Loucy (cell line): Measurements from ENCODE around the gene TMEM53.

Experiments used
- H2AFZ ChIP-seq: fragments of 200-600 bp; sonication (generic); 2 replicates; pipeline ENCODE4 v1.6.0; 2016; ENCODE audit warnings: antibody characterized with exemption, mild to moderate bottlenecking, low read length, moderate library complexity
- H3F3A ChIP-seq: fragments of 200-600 bp; 2 replicates; pipeline ENCODE4 v1.6.0; 2016; ENCODE audit warnings: antibody characterized with exemption, low read depth, mild to moderate bottlenecking
- H3K27me3 ChIP-seq: fragments of 200-600 bp; sonication (generic); 2 replicates; pipeline ENCODE4 v1.6.1; 2014; ENCODE audit warnings: low read length, mild to moderate bottlenecking; ENCODE audit not compliant: insufficient read depth, poor library complexity, severe bottlenecking
- H3K36me3 ChIP-seq: fragments of 200-600 bp; sonication (generic); 2 replicates; pipeline ENCODE4 v1.6.1; 2016; ENCODE audit warnings: low read length; ENCODE audit not compliant: insufficient read depth
- H3K4me1 ChIP-seq: fragments of 200-600 bp; sonication (generic); 2 replicates; pipeline ENCODE4 v1.5.1; 2014; ENCODE audit warnings: low read length, mild to moderate bottlenecking; ENCODE audit not compliant: insufficient read depth, poor library complexity, severe bottlenecking
- H3K4me2 ChIP-seq: fragments of 200-600 bp; sonication (generic); 2 replicates; pipeline ENCODE4 v1.6.0; 2014; ENCODE audit warnings: antibody characterized with exemption, low read length, low read depth, mild to moderate bottlenecking; ENCODE audit not compliant: poor library complexity, severe bottlenecking
- H3K4me3 ChIP-seq: fragments of 200-600 bp; sonication (generic); 2 replicates; pipeline ENCODE4 v1.5.1; 2014; ENCODE audit warnings: low read length, mild to moderate bottlenecking, mixed read lengths; ENCODE audit not compliant: poor library complexity, severe bottlenecking
- H3K79me2 ChIP-seq: fragments of 200-600 bp; sonication (generic); 2 replicates; pipeline ENCODE4 v1.6.1; 2014; ENCODE audit warnings: low read length; ENCODE audit not compliant: insufficient read depth
- H3K9ac ChIP-seq: fragments of 200-600 bp; sonication (generic); 2 replicates; pipeline ENCODE4 v1.6.0; 2014; ENCODE audit warnings: mild to moderate bottlenecking, low read depth, low read length, moderate library complexity; ENCODE audit not compliant: poor library complexity, severe bottlenecking
- H3K9me2 ChIP-seq: fragments of 200-600 bp; sonication (generic); replicated peaks from 2 replicates; pipeline ENCODE4 v1.6.1; 2016; ENCODE audit warnings: low read depth, low read length, mixed read lengths
- H3K9me3 ChIP-seq: fragments of 200-600 bp; sonication (generic); 2 replicates; pipeline ENCODE4 v1.6.1; 2014; ENCODE audit warnings: mild to moderate bottlenecking, antibody characterized with exemption, low read length, low read depth; ENCODE audit not compliant: insufficient read depth
- H4K20me1 ChIP-seq: fragments of 200-600 bp; sonication (generic); 2 replicates; pipeline ENCODE4 v1.6.0; 2014; ENCODE audit warnings: antibody characterized with exemption, low read length, mild to moderate bottlenecking; ENCODE audit not compliant: insufficient read depth, poor library complexity, severe bottlenecking
- EZH2phosphoT487 ChIP-seq: fragments of 200-600 bp; IDR thresholded peaks from 2 replicates; pipeline ENCODE4 v1.6.1; 2018; ENCODE audit warnings: antibody characterized with exemption, mild to moderate bottlenecking, moderate library complexity, borderline replicate concordance
- TF ChIP-seq, protein P1 (sequence below): fragments of 200-600 bp; sonication (generic); conservative IDR thresholded peaks from 2 replicates; pipeline ENCODE4 v1.5.1; 2014; ENCODE audit warnings: mild to moderate bottlenecking, antibody characterized with exemption, low read length

The TMEM53 gene

DNA sequence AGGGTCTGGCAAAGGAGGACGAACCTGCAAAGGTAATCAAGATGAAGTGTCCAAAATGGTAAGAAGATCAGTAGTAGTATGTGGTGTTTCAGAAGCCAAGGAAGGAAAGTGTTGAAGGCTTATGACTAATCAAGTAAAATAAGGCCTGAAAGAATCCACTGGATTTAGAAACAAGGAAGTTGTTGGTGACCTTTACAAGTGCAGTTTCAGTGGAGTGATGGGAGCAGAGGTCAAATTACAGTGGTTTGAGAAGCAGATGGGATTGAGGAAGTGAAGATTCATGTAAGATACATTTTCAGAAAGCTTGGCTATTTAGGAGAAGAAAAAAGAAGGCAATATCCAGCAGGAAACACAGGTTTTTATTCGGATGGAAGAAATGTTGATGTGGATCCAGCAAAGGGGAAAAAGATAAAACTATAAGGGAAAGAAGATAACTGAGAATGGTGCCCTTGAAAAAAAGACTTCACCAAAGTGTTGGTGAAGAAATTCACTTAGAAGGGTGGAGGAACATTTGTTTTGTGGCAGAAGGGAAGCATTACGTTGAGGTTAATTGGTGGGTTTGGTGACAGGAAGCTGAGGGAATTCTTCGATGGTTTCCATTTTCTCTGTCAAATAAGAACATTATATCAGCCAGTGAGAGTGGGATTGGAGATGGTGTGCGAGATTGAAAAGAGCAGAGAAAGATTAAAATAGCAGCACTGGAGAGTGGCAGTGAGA is 2.4 kb upstream of the TMEM53 start:
- Histone ChIP-seq H3K4me2 (peak overlapping the region; percentile 9), H3K36me3 (no peaks in the 10 kb centered on the region), H3K4me1 (peaks cover 38% of the 10 kb centered on the region), H4K20me1 (no peaks in the 10 kb centered on the region), H3F3A (no peaks in the 10 kb centered on the region), H3K9ac (peak overlapping the region; percentile 0), H3K9me2 (no peaks in the 10 kb centered on the region), H3K4me3 (peak overlapping the region; percentile 4), H3K27me3 (no peaks in the 10 kb centered on the region), H3K79me2 (no peaks in the 10 kb centered on the region), H2AFZ (peak overlapping the region; percentile 55; the same call in 1 of the 2 replicates), H3K9me3 (no peaks in the 10 kb centered on the region)
- TF ChIP-seq, protein P1, sequence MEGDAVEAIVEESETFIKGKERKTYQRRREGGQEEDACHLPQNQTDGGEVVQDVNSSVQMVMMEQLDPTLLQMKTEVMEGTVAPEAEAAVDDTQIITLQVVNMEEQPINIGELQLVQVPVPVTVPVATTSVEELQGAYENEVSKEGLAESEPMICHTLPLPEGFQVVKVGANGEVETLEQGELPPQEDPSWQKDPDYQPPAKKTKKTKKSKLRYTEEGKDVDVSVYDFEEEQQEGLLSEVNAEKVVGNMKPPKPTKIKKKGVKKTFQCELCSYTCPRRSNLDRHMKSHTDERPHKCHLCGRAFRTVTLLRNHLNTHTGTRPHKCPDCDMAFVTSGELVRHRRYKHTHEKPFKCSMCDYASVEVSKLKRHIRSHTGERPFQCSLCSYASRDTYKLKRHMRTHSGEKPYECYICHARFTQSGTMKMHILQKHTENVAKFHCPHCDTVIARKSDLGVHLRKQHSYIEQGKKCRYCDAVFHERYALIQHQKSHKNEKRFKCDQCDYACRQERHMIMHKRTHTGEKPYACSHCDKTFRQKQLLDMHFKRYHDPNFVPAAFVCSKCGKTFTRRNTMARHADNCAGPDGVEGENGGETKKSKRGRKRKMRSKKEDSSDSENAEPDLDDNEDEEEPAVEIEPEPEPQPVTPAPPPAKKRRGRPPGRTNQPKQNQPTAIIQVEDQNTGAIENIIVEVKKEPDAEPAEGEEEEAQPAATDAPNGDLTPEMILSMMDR = no peak
- no peak for TF ChIP-seq EZH2phosphoT487

DNA sequence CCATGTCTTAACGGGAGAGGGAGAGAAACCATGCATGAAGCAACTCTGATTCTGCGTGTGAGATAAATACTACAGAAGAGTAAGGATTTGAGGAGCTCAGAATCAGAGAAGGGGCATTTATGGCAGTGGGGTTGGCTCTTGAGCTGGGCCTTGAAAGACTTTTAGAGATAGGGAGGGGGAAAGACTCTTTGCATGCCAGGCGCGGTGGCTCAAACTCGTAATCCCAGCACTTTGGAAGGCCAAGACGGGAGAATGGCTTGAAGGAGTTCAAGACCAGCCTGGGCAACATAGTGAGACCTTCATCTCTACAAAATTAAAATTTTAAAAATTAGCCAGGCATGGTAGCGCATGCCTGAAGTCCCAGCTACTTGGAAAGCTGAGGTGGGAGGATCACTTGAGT is 905 bp upstream of the TMEM53 start:
- peak overlapping the region; percentile 88 for H3K4me2 ChIP-seq
- no peaks in the 10 kb centered on the region for H3F3A ChIP-seq
- peak overlapping the region; percentile 86; the same call in 1 of the 2 replicates for H2AFZ ChIP-seq
- peaks cover 38% of the 10 kb centered on the region for H3K4me1 ChIP-seq
- no peaks in the 10 kb centered on the region for H3K9me2 ChIP-seq
- H3K9ac ChIP-seq = no peak overlapping the region
- H3K9me3 ChIP-seq = no peaks in the 10 kb centered on the region
- TF ChIP-seq, protein P1 = no peak
- no peak for TF ChIP-seq EZH2phosphoT487
- H3K4me3 ChIP-seq = peak overlapping the region; percentile 79
- no peaks in the 10 kb centered on the region for H3K27me3 ChIP-seq
- H3K36me3 ChIP-seq = no peaks in the 10 kb centered on the region
- no peaks in the 10 kb centered on the region for H3K79me2 ChIP-seq
- no peaks in the 10 kb centered on the region for H4K20me1 ChIP-seq

DNA sequence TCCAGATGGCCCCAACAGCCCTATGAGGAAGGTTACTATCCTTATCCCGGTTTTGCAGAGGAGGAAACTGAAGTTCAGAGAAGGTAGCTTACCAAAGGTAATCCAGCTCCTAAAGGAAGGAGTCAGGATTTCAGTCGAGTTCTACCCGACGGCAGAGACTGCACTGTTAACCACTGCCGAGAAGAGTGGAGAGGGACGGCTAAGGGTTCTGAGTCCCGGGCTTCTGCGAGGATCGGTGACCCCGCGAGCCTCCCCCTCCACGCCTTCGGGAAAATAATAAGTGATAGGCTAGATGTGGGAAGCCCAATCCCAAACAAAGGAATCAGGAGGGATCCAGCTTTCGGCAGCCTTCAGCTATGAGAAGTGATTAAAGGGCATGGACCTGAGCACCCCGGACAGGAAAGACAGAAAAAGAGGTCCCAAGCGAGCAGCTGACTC is 587 bp downstream of the TMEM53 start:
- Histone ChIP-seq H3K4me3 (peak overlapping the region; percentile 79), H3K9me3 (no peaks in the 10 kb centered on the region), H3K27me3 (no peaks in the 10 kb centered on the region), H4K20me1 (no peaks in the 10 kb centered on the region), H3F3A (no peaks in the 10 kb centered on the region), H3K36me3 (no peaks in the 10 kb centered on the region), H3K9me2 (no peaks in the 10 kb centered on the region), H3K4me1 (peaks cover 38% of the 10 kb centered on the region), H3K9ac (peak overlapping the region; percentile 71), H2AFZ (peak overlapping the region; percentile 79), H3K79me2 (no peaks in the 10 kb centered on the region), H3K4me2 (peak overlapping the region; percentile 88)
- TF ChIP-seq EZH2phosphoT487 = no peak
- TF ChIP-seq, protein P1 = no peak
